Tibial nerve (tissue), 4 donors: Measurements from ENCODE around the gene TMEM225B.
"Not testable (repeated sequence)": the region's sequence is repeated elsewhere in the genome, so short reads cannot be mapped to it uniquely, and the experiment has no call there.

Source experiments
- EP300 ChIP-seq, 2 donors: sonication (generic); formaldehyde crosslinking; IDR thresholded peaks; one replicate each; pipeline ENCODE4 v1.6.1; 2017; ENCODE audit warnings: antibody characterized with exemption in 2 of 2, mild to moderate bottlenecking in 1 of 2
- POLR2A ChIP-seq, 2 donors: fragments of 450-650 bp; IDR thresholded peaks; one replicate each; pipeline ENCODE4 v1.6.1; 2017; ENCODE audit warnings: antibody characterized with exemption in 2 of 2, mild to moderate bottlenecking in 2 of 2, moderate library complexity in 2 of 2
- TF ChIP-seq, protein P1 (sequence below), 5 experiments: fragments of 200-600 bp in 3 of 5; fragments of 450-650 bp in 2 of 5; sonication (generic) in 3 of 5; IDR thresholded peaks; one replicate each; pipeline ENCODE4 v1.5.1; 2016 to 2019; ENCODE audit warnings: antibody characterized with exemption in 5 of 5, mild to moderate bottlenecking in 3 of 5, moderate library complexity in 2 of 5

GRCh38 chr7:99637414-99637813 lies 39.3 kb downstream of the TMEM225B start:
- TF ChIP-seq, protein P1, sequence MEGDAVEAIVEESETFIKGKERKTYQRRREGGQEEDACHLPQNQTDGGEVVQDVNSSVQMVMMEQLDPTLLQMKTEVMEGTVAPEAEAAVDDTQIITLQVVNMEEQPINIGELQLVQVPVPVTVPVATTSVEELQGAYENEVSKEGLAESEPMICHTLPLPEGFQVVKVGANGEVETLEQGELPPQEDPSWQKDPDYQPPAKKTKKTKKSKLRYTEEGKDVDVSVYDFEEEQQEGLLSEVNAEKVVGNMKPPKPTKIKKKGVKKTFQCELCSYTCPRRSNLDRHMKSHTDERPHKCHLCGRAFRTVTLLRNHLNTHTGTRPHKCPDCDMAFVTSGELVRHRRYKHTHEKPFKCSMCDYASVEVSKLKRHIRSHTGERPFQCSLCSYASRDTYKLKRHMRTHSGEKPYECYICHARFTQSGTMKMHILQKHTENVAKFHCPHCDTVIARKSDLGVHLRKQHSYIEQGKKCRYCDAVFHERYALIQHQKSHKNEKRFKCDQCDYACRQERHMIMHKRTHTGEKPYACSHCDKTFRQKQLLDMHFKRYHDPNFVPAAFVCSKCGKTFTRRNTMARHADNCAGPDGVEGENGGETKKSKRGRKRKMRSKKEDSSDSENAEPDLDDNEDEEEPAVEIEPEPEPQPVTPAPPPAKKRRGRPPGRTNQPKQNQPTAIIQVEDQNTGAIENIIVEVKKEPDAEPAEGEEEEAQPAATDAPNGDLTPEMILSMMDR (IDR thresholded peaks at IDR 0.05): not testable (repeated sequence)
- TF ChIP-seq EP300, POLR2A (IDR thresholded peaks at IDR 0.05): not testable (repeated sequence)
